RPMI8226 (cell line): ENCODE results near the gene DISP2.
A peak's percentile ranks its signal among the peaks of the same experiment; 100 is the strongest.

Source experiments
- DNase-seq: peaks from one replicate; pipeline ENCODE4 v3.0.0-alpha.2; 2015

The DISP2 gene

GRCh38 chr15:40398413-40398873 lies 40.4 kb downstream of the DISP2 start:
- peak; percentile 52 for DNase-seq

GRCh38 chr15:40399370-40399769 lies 41.4 kb downstream of the DISP2 start:
- no peak for DNase-seq

- peak; percentile 89 for DNase-seq
Observed at GRCh38 chr15:40405501-40406381, 47.7 kb downstream of the DISP2 start, which contains the start of gene IVD. IVD (plus strand) TSS chr15:40405795; CDS start chr15:40405828, 33 bp downstream.

GRCh38 chr15:40407330-40407990 lies 49.4 kb downstream of the DISP2 start:
- no peak for DNase-seq

- DNase-seq = no peak
Observed at GRCh38 chr15:40409366-40409765, 51.3 kb downstream of the DISP2 start.

GRCh38 chr15:40410476-40410875 lies 52.5 kb downstream of the DISP2 start:
- DNase-seq = no peak

GRCh38 chr15:40412095-40412759 lies 54.2 kb downstream of the DISP2 start:
- DNase-seq = no peak

GRCh38 chr15:40413036-40413435 lies 55.0 kb downstream of the DISP2 start:
- no peak for DNase-seq

- DNase-seq = no peak
Observed at GRCh38 chr15:40414816-40415215, 56.8 kb downstream of the DISP2 start.

- no peak for DNase-seq
Observed at GRCh38 chr15:40415226-40415625, 57.2 kb downstream of the DISP2 start.

GRCh38 chr15:40416056-40416455 lies 58.0 kb downstream of the DISP2 start:
- no peak for DNase-seq

- no peak for DNase-seq
Observed at GRCh38 chr15:40418126-40418525, 60.1 kb downstream of the DISP2 start.

GRCh38 chr15:40420071-40420713 lies 62.2 kb downstream of the DISP2 start:
- DNase-seq = no peak

GRCh38 chr15:40420793-40421192 lies 62.8 kb downstream of the DISP2 start:
- DNase-seq = peak; percentile 80

- DNase-seq = peak; percentile 66
Observed at GRCh38 chr15:40421246-40422157, 63.5 kb downstream of the DISP2 start.

GRCh38 chr15:40424483-40425115 lies 66.6 kb downstream of the DISP2 start:
- DNase-seq = no peak

- DNase-seq = no peak
Observed at GRCh38 chr15:40425681-40426080, 67.7 kb downstream of the DISP2 start.

- no peak for DNase-seq
Observed at GRCh38 chr15:40427188-40427587, 69.2 kb downstream of the DISP2 start.

GRCh38 chr15:40428185-40428584 lies 70.2 kb downstream of the DISP2 start:
- DNase-seq = no peak
